Lower lobe of right lung (tissue), 2 donors: ENCODE measurements around the gene STAC3. TPM values are rescaled to one million over a fixed set of nuclear protein-coding genes. Genes with fewer than 3 reads are reported as not detected.
A peak's percentile ranks its signal among the peaks of the same experiment; 100 is the strongest.

Experiments used
- ATAC-seq, 2 donors: fragments of 200-7000 bp; cut with Tn5 transposase; one replicate each; pipeline ENCODE4 v1.9.1; 2020 to 2022; ENCODE audit warnings: mild to moderate bottlenecking in 2 of 2, moderate library complexity in 2 of 2
- DNase-seq: peaks from one replicate; pipeline ENCODE4 v3.0.0-alpha.2; 2020
- H3K27ac ChIP-seq: fragments of 200-600 bp; one replicate; pipeline ENCODE4 v1.8.0; 2022
- H3K27me3 ChIP-seq: fragments of 200-600 bp; one replicate; pipeline ENCODE4 v1.8.0; 2022; ENCODE audit warnings: low read depth
- H3K36me3 ChIP-seq: fragments of 200-600 bp; one replicate; pipeline ENCODE4 v1.8.0; 2022; ENCODE audit warnings: mild to moderate bottlenecking
- H3K4me1 ChIP-seq: fragments of 200-600 bp; one replicate; pipeline ENCODE4 v1.8.0; 2022
- H3K4me3 ChIP-seq: fragments of 200-600 bp; one replicate; pipeline ENCODE4 v1.8.0; 2022; ENCODE audit warnings: mild to moderate bottlenecking
- H3K9me3 ChIP-seq: fragments of 200-600 bp; one replicate; pipeline ENCODE4 v1.8.0; 2022
- intact Hi-C: fragments of 100-400 bp; cut with DNase I; formaldehyde crosslinking; loops from one replicate; pipeline ENCODE4 v1.11.0; 2022
- total RNA-seq: library from RNA; stranded (reverse); fragmentation: NEBNext Ultra II Directional; extraction: Animal tissue kit (Norgen Biotek cat#: 25700); gene quantifications from one replicate; pipeline ENCODE4 v1.2.1, GENCODE V29; 2021
- TF ChIP-seq, protein P1 (sequence below): fragments of 200-600 bp; IDR thresholded peaks from one replicate; pipeline ENCODE4 v1.8.0; 2022; ENCODE audit warnings: antibody characterized with exemption, mild to moderate bottlenecking
- donor health status: DM: no; HTN: yes; CAD: no; lungs with severe emphysema.

Gene STAC3
- total RNA-seq, 1 donor from 2014 or later, result 8.7 TPM

DNA sequence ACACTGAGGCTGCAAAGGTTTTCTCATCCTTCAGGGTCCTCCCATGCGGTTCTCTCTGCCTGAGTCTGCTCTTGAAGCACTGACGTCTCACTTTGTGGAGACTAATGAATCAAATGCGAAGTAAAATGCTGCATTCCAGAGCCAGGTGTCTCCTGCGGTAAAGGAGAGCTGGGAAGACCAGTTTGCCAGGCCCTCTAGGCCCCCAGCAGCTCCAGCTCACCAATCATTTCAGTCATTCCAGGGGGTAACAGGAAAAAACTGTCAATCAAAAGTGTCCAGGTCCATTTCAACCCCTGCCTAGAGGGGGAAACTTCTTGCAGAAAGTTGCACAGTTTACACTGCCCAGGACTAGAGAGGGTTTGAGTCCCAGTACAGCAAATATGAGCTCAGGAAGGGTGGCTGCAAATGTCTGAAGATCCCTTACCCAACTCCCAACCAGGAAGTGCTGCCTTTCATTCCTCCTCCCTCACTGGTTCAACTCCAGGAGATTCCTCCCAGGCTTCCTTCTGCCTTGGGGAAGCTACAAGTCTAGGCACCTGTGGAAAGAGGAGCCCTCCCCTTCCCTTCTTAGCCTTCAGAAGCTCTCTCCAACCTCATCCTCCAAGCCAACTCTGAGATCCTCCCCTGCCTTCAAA is 37.1 kb downstream of the STAC3 start:
- H3K27me3 ChIP-seq, result peaks cover 47% of the 10 kb centered on the region
- intact Hi-C loops, result no loop called here
- H3K4me3 ChIP-seq, result no peak overlapping the region
- ATAC-seq, result peak in 1 of 2 donors; percentile 1
- no peak for DNase-seq
- H3K9me3 ChIP-seq, result no peaks in the 10 kb centered on the region
- peaks cover 39% of the 10 kb centered on the region for H3K4me1 ChIP-seq
- TF ChIP-seq, protein P1, sequence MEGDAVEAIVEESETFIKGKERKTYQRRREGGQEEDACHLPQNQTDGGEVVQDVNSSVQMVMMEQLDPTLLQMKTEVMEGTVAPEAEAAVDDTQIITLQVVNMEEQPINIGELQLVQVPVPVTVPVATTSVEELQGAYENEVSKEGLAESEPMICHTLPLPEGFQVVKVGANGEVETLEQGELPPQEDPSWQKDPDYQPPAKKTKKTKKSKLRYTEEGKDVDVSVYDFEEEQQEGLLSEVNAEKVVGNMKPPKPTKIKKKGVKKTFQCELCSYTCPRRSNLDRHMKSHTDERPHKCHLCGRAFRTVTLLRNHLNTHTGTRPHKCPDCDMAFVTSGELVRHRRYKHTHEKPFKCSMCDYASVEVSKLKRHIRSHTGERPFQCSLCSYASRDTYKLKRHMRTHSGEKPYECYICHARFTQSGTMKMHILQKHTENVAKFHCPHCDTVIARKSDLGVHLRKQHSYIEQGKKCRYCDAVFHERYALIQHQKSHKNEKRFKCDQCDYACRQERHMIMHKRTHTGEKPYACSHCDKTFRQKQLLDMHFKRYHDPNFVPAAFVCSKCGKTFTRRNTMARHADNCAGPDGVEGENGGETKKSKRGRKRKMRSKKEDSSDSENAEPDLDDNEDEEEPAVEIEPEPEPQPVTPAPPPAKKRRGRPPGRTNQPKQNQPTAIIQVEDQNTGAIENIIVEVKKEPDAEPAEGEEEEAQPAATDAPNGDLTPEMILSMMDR, result no peak
- H3K36me3 ChIP-seq, result peaks cover 39% of the 10 kb centered on the region
- H3K27ac ChIP-seq, result no peak overlapping the region

DNA sequence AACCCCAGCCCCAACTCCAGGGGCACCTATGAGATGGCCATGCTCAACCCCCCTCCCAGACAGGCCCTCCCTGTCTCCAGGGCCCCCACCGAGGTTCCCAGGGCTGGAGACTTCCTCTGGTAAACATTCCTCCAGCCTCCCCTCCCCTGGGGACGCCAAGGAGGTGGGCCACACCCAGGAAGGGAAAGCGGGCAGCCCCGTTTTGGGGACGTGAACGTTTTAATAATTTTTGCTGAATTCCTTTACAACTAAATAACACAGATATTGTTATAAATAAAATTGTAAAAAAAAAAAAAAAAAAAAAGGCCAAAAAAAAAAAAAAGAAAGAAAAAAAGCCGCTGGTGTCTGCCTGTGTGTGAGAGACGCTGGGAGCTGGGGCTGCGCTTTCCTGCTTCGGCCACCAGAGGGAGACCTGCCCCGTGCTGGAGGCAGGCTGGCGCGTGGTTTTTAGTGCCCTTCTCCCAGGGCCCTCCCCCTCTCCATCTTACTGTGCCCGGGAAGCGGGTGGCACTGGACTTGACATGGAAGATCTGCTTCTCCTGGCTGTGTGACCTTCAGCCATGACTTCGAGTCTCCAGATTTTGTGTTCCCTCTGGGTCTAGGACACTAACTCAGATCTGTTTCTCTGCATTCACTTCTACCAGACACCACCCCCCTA is 37.8 kb downstream of the STAC3 start:
- intact Hi-C loops, result no loop called here
- DNase-seq (peak; percentile 90), ATAC-seq (peak; percentile 87 to 88)
- Histone ChIP-seq H3K36me3 (peaks cover 46% of the 10 kb centered on the region), H3K27me3 (peaks cover 40% of the 10 kb centered on the region), H3K4me3 (no peak overlapping the region), H3K9me3 (no peaks in the 10 kb centered on the region), H3K27ac (no peak overlapping the region), H3K4me1 (peaks cover 39% of the 10 kb centered on the region)
- TF ChIP-seq, protein P1, result peak; percentile 96

DNA sequence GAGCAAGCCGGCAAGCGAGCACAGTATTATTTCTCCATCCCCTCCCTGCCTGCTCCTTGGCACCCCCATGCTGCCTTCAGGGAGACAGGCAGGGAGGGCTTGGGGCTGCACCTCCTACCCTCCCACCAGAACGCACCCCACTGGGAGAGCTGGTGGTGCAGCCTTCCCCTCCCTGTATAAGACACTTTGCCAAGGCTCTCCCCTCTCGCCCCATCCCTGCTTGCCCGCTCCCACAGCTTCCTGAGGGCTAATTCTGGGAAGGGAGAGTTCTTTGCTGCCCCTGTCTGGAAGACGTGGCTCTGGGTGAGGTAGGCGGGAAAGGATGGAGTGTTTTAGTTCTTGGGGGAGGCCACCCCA is 38.3 kb downstream of the STAC3 start:
- Histone ChIP-seq H3K36me3 (peaks cover 51% of the 10 kb centered on the region), H3K4me3 (no peak overlapping the region), H3K9me3 (no peaks in the 10 kb centered on the region), H3K4me1 (peaks cover 38% of the 10 kb centered on the region), H3K27me3 (peaks cover 35% of the 10 kb centered on the region), H3K27ac (no peak overlapping the region)
- DNase-seq, result no peak
- no peak for ATAC-seq
- intact Hi-C loops, result no loop called here
- TF ChIP-seq, protein P1, result no peak

DNA sequence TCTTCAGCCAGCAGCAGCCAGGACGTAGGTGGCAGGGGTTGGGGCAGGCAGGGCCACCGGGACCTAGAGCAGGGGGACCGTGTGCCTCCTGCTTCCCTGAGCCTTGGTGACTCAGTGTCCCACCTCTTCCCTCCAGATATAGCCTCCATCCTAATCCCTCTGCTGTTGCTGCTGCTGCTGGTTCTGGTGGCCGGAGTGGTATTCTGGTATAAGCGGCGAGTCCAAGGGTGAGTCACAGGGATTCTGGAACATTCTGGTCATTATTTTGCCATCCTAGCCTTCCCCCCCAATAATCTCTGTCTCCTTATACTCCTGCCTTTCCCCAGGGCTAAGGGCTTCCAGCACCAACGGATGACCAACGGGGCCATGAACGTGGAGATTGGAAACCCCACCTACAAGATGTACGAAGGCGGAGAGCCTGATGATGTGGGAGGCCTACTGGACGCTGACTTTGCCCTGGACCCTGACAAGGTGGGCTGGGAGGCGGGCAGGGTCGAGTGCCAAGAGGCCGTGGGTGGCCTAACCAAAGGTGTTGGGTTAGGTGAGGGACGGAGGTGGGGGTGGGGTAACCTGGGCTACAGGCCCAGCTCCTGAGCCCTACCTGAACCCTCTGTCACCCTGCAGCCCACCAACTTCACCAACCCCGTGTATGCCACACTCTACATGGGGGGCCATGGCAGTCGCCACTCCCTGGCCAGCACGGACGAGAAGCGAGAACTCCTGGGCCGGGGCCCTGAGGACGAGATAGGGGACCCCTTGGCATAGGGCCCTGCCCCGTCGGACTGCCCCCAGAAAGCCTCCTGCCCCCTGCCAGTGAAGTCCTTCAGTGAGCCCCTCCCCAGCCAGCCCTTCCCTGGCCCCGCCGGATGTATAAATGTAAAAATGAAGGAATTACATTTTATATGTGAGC is 38.9 kb downstream of the STAC3 start:
- TF ChIP-seq, protein P1, result no peak
- peaks cover 32% of the 10 kb centered on the region for H3K4me1 ChIP-seq
- H3K9me3 ChIP-seq, result no peaks in the 10 kb centered on the region
- DNase-seq (no peak), ATAC-seq (no peak)
- intact Hi-C loops, result no loop called here
- H3K27me3 ChIP-seq, result peaks cover 29% of the 10 kb centered on the region
- peaks cover 57% of the 10 kb centered on the region for H3K36me3 ChIP-seq
- no peak overlapping the region for H3K27ac ChIP-seq
- H3K4me3 ChIP-seq, result no peak overlapping the region

DNA sequence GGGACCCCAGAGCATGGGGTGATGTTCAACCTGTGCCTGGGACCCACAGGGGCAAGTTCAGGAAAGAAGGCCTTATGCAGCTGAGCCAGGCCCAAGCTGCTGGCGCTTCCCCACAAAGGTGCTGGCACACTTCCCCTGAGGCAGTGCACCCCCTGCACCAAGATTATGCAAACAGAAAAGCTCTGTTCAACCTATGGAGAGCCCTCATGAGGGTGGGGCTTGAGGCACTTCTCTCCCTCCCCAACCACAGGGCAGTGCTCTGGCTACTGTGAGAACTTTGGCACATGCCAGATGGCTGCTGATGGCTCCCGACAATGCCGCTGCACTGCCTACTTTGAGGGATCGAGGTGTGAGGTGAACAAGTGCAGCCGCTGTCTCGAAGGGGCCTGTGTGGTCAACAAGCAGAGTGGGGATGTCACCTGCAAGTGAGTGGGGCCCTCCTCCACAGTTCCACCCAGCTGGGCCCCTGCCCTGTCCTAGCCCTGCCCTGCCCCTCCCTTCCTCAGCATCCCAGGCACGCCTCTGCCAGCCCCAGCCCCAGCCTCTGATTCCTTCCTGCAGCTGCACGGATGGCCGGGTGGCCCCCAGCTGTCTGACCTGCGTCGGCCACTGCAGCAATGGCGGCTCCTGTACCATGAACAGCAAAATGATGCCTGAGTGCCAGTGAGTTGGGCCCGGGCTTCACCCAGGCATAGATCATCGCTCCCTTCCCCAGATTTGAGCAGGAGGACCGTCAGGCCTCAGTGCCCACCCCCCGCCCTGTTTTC is 39.9 kb downstream of the STAC3 start:
- DNase-seq (no peak), ATAC-seq (no peak)
- TF ChIP-seq, protein P1, result no peak
- Histone ChIP-seq H3K27me3 (peaks cover 21% of the 10 kb centered on the region), H3K27ac (no peak overlapping the region), H3K36me3 (peaks cover 67% of the 10 kb centered on the region), H3K4me3 (no peak overlapping the region), H3K9me3 (no peaks in the 10 kb centered on the region), H3K4me1 (peaks cover 25% of the 10 kb centered on the region)
- intact Hi-C loops, result no loop called here
